GM21528 (cell line): ENCODE data around the gene HIP1.
"Not testable (repeated sequence)": the region's sequence is repeated elsewhere in the genome, so short reads cannot be mapped to it uniquely, and the experiment has no call there.

ENCODE experiments used
- ATAC-seq: cut with Tn5 transposase; IDR thresholded peaks from one replicate; pipeline ENCODE4 v1.9.1; 2021; ENCODE audit warnings: mild to moderate bottlenecking, moderate library complexity; ENCODE audit not compliant: unreplicated experiment, low FRiP score

The HIP1 gene

GRCh38 chr7:75623390-75624133 is 115.2 kb downstream of the HIP1 start:
- no peak for ATAC-seq

GRCh38 chr7:75621124-75621523 is 117.6 kb downstream of the HIP1 start:
- ATAC-seq: no peak

GRCh38 chr7:75619636-75620035 is 119.1 kb downstream of the HIP1 start:
- no peak for ATAC-seq

GRCh38 chr7:75617634-75618234 is 121.0 kb downstream of the HIP1 start:
- ATAC-seq: no peak

- no peak for ATAC-seq
Measured at GRCh38 chr7:75616421-75617167, 122.1 kb downstream of the HIP1 start.

GRCh38 chr7:75614401-75614800 is 124.3 kb downstream of the HIP1 start:
- ATAC-seq: no peak

- no peak for ATAC-seq
Measured at GRCh38 chr7:75613351-75613750, 125.4 kb downstream of the HIP1 start.

GRCh38 chr7:75611557-75612178 is 127.1 kb downstream of the HIP1 start:
- ATAC-seq: no peak

- not testable (repeated sequence) for ATAC-seq
Measured at GRCh38 chr7:75609416-75609815, 129.3 kb downstream of the HIP1 start.

GRCh38 chr7:75608451-75609122 is 130.2 kb downstream of the HIP1 start:
- no peak for ATAC-seq

GRCh38 chr7:75604408-75604807 is 134.3 kb downstream of the HIP1 start:
- no peak for ATAC-seq

- ATAC-seq: not testable (repeated sequence)
Measured at GRCh38 chr7:75602831-75603230, 135.9 kb downstream of the HIP1 start.

GRCh38 chr7:75601539-75601938 is 137.2 kb downstream of the HIP1 start:
- ATAC-seq: no peak

GRCh38 chr7:75600748-75601147 is 138.0 kb downstream of the HIP1 start:
- not testable (repeated sequence) for ATAC-seq

GRCh38 chr7:75599244-75599781 is 139.4 kb downstream of the HIP1 start:
- ATAC-seq: no peak

GRCh38 chr7:75596727-75597614 is 141.8 kb downstream of the HIP1 start:
- no peak for ATAC-seq

- no peak for ATAC-seq
Measured at GRCh38 chr7:75595766-75596165, 143.0 kb downstream of the HIP1 start.

- not testable (repeated sequence) for ATAC-seq
Measured at GRCh38 chr7:75593500-75594184, 145.1 kb downstream of the HIP1 start.
